Activated T-cell treated with anti-CD3 and anti-CD28 coated beads for 4 hours (primary cell): ENCODE data around the gene MARCKS.
"Not testable (repeated sequence)": the region's sequence is repeated elsewhere in the genome, so short reads cannot be mapped to it uniquely, and the experiment has no call there.

Source experiments
- DNase-seq: peaks from one replicate; pipeline ENCODE4 v3.0.0-alpha.2; 2020

The MARCKS gene

DNA sequence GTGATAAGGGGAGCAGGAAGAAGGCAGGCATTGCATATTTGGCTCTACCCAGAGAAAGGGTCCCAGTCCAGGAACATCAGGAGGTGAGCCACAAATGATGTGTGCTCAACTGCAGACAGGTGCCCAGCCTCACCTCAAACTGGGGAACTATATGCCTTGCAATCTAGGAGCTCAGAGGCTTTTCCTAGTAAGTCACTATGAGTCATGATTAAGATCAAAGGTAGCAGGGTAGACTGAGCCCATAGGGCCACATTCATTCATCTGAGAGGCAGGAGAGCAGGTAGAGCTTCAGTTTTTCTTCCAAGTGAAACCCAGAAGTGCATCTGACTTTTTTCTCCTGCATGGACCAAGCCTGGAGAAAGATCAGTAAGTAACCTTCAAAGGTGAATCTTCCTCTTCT is 31.3 kb downstream of the MARCKS start:
- DNase-seq = no peak

DNA sequence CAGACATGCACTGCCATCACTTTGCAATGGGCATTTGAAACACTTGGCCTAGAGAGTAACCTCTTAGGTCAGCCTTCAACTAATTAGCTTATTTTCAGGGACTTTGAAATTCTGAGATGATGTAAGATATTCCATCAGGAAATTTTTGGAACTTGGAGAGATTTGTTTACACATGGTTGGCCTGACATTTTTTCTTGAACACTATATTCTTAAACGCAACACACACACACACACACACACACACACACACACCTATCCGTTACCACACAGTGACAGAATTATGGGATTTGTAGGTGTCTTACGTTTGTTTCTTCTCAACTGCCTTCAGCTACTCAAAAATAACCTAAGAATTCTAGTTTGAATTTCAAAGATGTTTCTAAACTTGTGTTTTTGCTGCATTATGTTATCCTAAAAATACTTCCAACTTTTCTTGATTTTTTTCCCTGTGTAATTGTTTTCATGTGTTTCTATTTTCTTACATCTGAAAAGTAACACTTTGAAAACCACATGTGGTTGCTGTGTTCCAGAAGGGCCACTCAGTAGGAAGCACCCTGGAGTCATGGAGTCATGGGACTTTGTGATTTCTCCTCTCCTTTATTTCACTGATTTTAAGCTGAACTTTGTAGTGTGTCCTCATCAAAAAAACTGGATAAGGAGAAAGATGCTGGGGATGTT is 31.9 kb downstream of the MARCKS start:
- no peak for DNase-seq

DNA sequence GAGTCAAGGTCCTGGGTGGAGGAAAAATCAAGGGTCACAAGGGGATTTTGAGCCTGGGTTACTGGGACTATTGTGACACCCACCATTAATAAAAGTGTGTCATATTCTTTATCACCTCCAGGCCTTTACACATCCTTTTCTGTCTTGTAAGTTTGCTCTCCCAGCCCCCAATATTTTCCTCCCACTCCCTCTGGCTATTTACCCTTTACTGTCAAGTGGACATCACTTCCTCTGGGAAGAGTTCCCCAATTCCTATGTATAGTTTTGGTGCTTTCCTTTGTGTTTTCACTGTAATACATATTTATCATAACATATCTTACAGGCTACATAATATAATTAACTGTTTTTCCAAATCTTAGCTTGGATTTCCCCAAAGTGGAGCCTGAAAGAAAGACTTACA is 36.3 kb downstream of the MARCKS start:
- DNase-seq = no peak

DNA sequence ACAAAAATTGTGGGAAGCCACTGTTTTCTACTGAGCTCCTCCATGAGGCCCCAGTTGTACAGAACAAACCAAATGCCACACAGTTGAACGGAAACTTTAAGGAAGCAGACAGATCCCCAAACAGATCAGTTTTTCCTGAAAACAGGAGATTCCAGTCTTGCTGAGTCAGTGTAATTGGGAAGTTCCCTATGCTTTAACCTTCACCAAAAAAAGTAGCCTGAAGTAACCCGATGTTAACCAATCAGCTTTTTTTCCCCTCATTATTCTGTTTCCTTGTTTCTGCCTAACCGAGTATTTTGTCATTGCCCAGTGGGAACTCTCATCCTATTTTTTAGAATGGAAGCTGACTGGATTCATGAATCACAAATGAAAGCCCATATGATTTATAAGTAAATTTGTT is 36.7 kb downstream of the MARCKS start:
- DNase-seq = no peak

DNA sequence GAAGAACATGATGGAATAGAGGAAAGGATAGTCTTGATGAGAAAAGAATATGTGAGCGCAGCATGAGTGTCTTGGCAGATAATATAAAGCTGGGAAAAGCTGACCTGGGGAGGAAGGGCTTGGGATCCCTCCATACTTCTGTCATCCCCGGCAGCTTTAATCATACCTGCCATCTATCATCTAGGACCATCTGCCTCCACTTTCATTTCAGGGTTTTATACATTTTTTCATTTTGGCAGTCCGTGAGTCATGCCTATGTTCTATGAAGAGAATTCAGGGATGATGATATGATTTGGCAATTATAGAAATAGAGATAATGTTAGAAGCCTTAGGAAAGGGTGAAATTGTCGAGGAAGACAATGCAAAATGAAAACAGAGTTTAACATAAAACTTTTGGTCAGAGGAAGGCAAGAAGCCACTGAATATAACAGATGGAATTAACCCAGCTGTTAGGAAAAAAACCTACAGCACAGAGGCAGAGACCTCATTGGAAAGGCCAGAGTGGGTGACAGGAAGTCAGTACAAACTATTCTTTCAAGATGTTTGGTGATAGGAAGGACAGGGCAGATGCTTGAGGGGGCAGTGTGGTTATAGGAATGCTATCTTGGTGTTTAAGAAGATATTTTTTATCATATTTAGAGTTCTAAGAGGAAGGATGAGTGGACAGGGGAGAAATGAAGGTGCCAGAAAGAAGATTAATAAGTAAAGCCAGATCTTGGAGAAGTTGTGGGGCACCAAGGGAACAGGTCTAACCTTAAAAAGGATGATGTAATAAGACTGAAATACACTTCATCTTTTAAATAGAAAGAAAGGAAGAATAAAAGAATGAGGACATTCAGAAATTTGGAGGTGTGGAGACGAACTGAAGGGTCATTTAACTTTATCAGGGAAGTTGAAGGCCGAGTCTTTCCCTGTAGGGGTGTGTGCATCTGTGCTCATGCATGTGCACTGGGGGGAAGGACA is 37.8 kb downstream of the MARCKS start:
- DNase-seq = no peak

DNA sequence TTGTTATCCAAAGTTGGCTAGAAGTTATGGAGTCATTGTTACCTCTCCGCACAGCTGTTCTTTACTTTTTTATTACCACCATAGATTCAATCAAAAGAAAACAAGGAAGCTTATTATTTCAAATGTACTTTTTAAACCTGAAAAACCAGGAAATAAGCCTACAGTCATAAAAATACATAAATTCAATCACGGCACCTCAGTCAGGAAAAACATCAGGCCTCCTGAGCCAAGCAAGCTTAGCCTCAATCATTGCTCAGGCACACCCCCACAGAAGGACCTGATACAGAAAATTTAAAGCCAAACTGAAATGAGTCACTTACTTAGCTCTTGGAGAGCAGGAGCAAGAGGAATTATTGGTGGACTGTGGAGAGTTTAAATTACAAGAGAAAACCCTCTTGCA is 44.3 kb downstream of the MARCKS start:
- no peak for DNase-seq

DNA sequence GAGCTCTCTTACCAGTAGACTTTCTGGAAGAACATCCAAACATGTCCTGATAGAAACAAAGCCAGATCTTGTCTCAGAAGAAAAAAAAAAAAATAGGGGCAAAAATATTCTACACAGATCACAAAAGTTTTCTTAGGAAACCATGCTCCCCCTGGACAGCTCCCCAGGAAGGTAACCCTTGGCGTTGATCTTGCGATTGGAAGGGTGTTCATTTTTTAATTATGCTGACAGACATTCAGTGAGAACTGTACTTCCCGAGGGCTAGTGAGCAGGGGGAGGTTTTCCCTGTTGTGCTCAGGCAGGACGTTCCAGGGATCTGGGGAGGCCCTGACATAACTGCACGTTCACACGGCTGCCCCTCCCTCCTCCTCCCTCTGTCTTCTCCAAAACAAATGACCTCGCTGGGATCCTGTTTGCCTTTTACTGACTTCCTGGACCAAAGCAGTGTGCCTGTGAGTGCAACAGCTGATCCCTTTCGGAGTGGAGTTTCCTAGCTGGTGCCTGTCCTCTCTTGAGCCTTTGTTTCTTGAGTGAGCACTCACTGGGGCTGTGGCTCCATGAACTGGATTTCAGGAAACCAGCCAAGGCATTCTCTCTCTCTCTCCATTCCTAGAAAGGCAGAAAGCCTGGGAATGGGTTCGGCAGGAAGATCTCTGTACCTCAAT is 46.7 kb downstream of the MARCKS start:
- DNase-seq = no peak

DNA sequence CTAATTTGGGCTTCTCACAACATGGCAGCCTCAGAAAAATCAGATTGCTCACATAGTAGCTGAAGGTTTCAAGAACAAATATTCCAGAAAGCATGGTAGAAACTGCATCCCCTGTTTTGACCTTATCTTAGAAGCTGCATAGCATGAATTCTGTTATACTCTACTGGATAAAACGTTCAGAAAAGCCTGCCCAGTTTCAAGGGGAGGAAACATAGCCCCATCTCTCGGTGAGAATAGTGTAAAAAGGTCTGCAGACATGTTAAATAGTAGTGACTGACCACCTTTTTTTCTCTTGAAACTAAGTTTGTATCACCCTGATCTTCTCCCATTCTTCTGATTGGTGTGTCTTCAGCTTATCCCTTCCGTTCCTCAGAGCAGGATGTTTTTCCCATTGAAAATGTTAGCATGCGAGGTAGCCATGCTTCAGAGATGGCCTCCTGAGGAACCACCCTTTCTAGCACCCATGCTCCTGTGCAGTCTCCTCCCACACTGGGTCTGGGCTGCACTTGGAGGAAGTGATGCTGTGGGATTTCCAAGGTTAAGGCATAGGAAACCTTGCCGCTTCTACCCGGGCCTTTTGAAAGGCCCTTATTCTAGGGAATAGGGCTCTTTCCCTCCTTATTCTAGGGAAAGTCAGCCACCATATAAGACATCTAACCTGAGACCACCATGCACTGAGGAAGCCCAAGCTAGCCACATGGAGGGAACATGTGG is 50.1 kb downstream of the MARCKS start:
- no peak for DNase-seq

DNA sequence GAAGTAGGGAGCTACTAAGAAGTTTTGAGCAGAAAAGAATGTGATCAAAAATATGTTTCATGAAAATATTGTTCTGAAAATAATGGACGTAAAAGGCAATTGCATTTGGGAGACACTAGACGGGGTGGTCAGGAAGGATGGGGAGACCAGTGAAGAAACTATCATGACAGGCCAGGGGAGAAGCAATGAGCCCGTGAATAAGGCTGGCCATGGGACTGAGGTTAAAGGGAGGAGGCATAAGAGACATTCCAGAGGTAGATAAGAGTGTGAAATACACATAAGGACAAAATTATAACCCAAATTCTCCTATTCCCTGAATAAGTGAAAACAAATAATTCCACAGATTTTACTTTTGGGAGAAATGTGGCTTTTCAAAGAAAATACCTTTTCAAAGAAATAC is 51.7 kb downstream of the MARCKS start:
- DNase-seq = no peak

DNA sequence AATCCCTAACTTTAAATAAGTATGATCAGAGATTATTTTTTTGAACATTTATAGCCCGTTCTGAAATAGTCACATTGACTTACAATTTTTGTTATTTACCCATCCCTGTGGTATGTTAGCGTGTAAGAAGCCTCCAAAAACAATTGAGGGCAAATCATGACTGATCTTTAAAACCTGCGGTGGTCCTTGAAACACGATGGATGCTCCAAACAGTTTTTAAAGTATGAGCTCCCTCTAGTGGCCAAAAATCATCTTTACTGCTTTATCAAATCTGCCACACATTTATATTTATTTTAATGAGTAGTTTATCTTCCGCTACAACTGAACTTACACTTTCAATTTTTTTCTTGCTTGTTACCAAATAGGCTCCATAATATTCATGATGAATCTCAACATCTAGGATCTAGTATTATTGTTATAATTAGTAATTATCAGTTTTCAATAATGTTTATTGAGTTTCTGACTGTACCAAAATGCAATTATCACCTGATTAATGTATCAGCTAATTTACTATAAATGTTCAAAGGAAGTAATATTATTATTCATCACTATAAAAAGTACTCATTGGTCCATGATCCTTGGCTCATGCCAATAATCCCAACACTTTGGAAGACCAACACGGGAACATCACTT is 52.2 kb downstream of the MARCKS start:
- no peak for DNase-seq

DNA sequence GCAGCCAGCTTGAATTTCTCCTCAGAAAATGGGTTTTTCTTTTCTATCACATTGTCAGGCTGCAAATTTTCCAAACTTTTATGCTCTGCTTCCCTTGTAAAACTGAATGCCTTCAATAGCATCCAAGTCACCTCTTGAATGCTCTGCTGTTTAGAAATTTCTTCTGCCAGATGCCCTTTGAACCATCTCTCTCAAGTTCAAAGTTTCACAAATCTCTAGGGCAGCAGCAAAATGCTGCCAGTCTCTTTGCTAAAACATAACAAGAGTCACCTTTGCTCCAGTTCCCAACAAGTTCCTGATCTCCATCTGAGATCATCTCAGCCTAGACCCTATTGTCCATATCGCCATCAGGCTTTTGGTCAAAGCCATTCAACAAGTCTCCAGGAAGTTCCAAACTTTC is 53.1 kb downstream of the MARCKS start:
- DNase-seq = not testable (repeated sequence)
